Naive thymus-derived CD8-positive, alpha-beta T cell (primary cell): Measurements from ENCODE around the gene ETV1. TPM values are rescaled to one million over a fixed set of nuclear protein-coding genes. Genes with fewer than 3 reads are reported as not detected.
A peak's percentile ranks its signal among the peaks of the same experiment; 100 is the strongest.

Source experiments
- ATAC-seq, 2 donors: fragments of 150-1000 bp; cut with Tn5 transposase in 1 of 2; sonication (Bioruptor Pico), chemical (Tn5 transposase) in 1 of 2; 1 replicate in 1 of 2; 2 replicates in 1 of 2; pipeline ENCODE4 v1.10.0; 2021; ENCODE audit warnings: mild to moderate bottlenecking in 2 of 2, moderate library complexity in 2 of 2
- POLR2A ChIA-PET: fragments of 350-600 bp; sonication (Branson Sonifier 250); formaldehyde crosslinking; loops from one replicate; lab custom pipeline; 2021; ENCODE audit warnings: antibody characterized with exemption; lab: Charles Lee
- DNase-seq, 10 donors: peaks; one replicate each; pipeline versions ENCODE4 v3.0.0 to v3.0.0-alpha.2; 2020 to 2022
- H3K27ac Mint-ChIP-seq, 10 donors: one replicate each; pipeline ENCODE4 v1.8.0; 2020 to 2022; ENCODE audit warnings: mild to moderate bottlenecking in 10 of 10, mixed read lengths in 10 of 10, moderate library complexity in 4 of 10, inconsistent platforms in 1 of 10
- H3K27me3 Mint-ChIP-seq, 5 donors: one replicate each; pipeline ENCODE4 v1.8.0; 2021 to 2022; ENCODE audit warnings: mixed read lengths in 5 of 5
- H3K36me3 Mint-ChIP-seq, 3 donors: one replicate each; pipeline ENCODE4 v1.8.0; 2020 to 2022; ENCODE audit warnings: mixed read lengths in 3 of 3, mild to moderate bottlenecking in 2 of 3, inconsistent platforms in 1 of 3
- H3K4me1 Mint-ChIP-seq, 4 donors: one replicate each; pipeline ENCODE4 v1.8.0; 2021 to 2022; ENCODE audit warnings: mixed read lengths in 4 of 4
- H3K4me3 Mint-ChIP-seq, 10 donors: one replicate each; pipeline ENCODE4 v1.8.0; 2020 to 2022; ENCODE audit warnings: mild to moderate bottlenecking in 10 of 10, mixed read lengths in 10 of 10, moderate library complexity in 6 of 10, inconsistent platforms in 1 of 10
- H3K9me3 Mint-ChIP-seq, 9 donors: one replicate each; pipeline ENCODE4 v1.8.0; 2020 to 2022; ENCODE audit warnings: mixed read lengths in 9 of 9, mild to moderate bottlenecking in 3 of 9, inconsistent platforms in 1 of 9, moderate library complexity in 1 of 9
- polyA plus RNA-seq, 3 donors: library from polyadenylated mRNA; unstranded; fragments of 300-500 nt; fragmentation: Illumina TruSeq; gene quantifications; one replicate each; pipeline ENCODE4 v1.2.3, GENCODE V29; 2021
- total RNA-seq, 8 experiments: library from RNA in 2 of 8; stranded (reverse) in 2 of 8; gene quantifications; one replicate each; pipeline ENCODE4 v1.2.3 and lab custom pipeline; 2021 to 2026

The ETV1 gene
- total and polyA plus RNA-seq, 5 experiments from 2014 or later = not detected

DNA sequence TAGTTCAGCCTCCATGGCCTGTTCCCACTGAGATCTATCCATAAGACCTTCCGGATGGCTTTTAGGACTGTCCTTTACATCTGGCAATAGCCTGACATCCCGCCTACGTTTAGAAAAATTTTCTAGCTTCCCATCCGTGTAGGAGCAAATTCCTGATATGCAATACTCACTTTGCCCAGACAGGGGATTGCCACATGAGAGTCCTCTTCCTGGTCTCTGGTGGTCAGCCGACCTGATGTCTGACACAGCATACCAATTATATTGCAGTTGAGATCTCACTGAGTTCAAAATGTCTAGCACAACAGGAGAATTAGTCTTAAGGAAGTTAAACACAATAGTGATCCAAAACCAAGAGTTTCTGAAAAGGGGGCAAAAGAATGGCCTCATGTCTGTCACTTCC lies 9.4 kb upstream of the ETV1 start:
- H3K36me3 Mint-ChIP-seq = no peaks in the 10 kb centered on the region
- peaks cover 0 to 6% (median 0%) of the 10 kb centered on the region in 5 donors for H3K27me3 Mint-ChIP-seq
- no peak overlapping the region for H3K4me3 Mint-ChIP-seq
- ATAC-seq (no peak), DNase-seq (no peak)
- POLR2A ChIA-PET = no interaction called here
- H3K27ac Mint-ChIP-seq = no peak overlapping the region
- H3K9me3 Mint-ChIP-seq = peaks cover 0 to 10% (median 2%) of the 10 kb centered on the region in 9 donors
- no peaks in the 10 kb centered on the region for H3K4me1 Mint-ChIP-seq

GRCh38 chr7:13992596-13992964 lies 3.1 kb upstream of the ETV1 start:
- ATAC-seq (no peak), DNase-seq (no peak)
- no peak overlapping the region for H3K27ac Mint-ChIP-seq
- POLR2A ChIA-PET = no interaction called here
- peaks cover 0 to 10% (median 0%) of the 10 kb centered on the region in 9 donors for H3K9me3 Mint-ChIP-seq
- peaks cover 0 to 2% (median 0%) of the 10 kb centered on the region in 3 donors for H3K36me3 Mint-ChIP-seq
- H3K27me3 Mint-ChIP-seq = peaks cover 0 to 6% (median 3%) of the 10 kb centered on the region in 5 donors
- no peak overlapping the region for H3K4me3 Mint-ChIP-seq
- H3K4me1 Mint-ChIP-seq = no peaks in the 10 kb centered on the region

DNA sequence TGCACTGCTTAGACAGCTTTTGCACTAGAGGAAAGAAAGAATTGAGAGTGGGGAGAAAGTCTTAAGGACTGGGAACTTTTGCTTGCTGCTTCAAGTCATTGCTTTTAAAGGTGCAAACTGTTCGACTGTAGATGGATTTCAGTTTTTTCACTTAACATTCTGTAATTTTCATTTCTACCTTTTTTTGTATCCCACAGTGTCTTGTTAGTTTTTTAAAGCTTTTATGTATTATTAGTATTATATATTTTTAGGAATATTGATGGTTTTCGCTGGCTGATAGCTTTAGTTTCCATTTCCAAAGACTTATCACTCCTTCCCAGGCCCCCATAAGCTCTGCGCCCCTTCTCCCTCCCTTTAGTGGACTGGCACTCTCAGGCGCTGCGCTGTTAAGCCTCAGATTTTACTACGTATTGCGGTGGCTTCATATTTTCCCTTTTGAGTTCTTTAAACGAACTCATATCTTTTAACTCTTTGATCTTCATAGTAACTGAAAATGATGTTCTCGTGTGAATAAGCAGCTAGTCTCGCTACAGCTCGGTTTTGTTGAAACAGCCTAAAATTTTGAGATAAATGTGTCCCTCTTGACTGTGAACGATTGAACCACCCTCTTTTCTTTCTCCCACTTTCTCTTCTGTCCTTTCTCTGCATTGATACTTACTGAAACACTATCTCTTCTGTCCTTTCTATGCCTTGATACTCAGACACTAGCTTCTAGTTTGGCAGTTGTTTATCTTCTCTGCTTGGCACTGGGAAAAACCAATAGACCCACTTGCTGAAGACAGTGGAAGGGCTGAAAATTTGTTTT lies 2.5 kb upstream of the ETV1 start:
- H3K36me3 Mint-ChIP-seq = peaks cover 0 to 2% (median 0%) of the 10 kb centered on the region in 3 donors
- no peak for ATAC-seq

DNA sequence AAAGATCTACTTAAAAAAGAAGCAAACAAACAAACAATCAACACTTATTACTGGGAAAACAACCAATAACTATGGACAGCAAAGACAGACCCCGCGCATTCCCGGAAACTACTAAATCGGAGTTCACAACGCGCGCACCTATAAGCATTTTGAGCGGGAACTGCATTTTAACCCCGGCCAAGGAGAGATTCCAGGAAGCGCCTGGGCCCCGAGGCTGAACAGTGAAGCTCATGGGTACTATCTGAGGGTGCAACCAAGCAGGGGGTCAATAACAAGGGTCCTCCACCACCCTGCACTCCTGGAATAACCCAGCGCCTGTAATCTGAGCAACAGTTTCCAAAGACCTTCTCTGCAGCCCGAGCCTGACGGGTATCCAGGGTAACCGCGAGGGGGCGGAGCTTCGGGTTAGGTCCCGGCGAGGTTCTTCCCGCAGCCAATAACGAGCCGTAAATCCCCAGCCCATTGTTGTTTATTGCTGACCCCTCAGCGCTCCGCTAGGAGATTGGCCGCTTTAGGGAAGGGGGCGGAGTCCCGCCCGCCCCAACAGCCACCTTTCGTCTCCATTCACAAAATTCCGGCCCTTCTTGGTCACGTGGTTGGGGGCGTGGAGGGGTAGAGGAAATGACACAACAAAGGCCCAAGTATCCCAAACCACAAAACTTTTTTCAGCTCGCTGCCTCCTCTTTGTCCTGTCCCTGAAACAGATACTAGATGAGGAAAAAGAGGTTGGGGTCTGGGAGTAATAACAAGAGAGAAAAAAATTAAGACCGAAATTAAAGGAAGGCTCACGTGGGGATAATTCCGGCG lies 1.7 kb upstream of the ETV1 start:
- Mint-ChIP-seq H3K27me3 (peaks cover 4 to 11% (median 4%) of the 10 kb centered on the region in 5 donors), H3K4me1 (no peaks in the 10 kb centered on the region), H3K9me3 (peaks cover 0 to under 1% (median 0%) of the 10 kb centered on the region in 9 donors), H3K27ac (no peak overlapping the region), H3K4me3 (no peak overlapping the region), H3K36me3 (peaks cover 0 to 2% (median 0%) of the 10 kb centered on the region in 3 donors)
- ATAC-seq (peak; percentile 30 to 53), DNase-seq (peak in 3 of 10 donors; percentile 1 to 58 (median 12))
- POLR2A ChIA-PET = interaction anchor here (0.6 kb wide), 1 partner anchor 348 kb away, joined by 3 read pairs; no protein-coding TSS in a partner anchor

More for the DNA sequence above, 2.5 kb upstream of the ETV1 start:
- Mint-ChIP-seq H3K4me3 (no peak overlapping the region), H3K9me3 (peaks cover 0 to 9% (median 0%) of the 10 kb centered on the region in 9 donors), H3K27me3 (peaks cover 0 to 7% (median 4%) of the 10 kb centered on the region in 5 donors), H3K27ac (no peak overlapping the region), H3K4me1 (no peaks in the 10 kb centered on the region)
- POLR2A ChIA-PET = interaction anchor here (0.6 kb wide), 1 partner anchor 348 kb away, joined by 3 read pairs; no protein-coding TSS in a partner anchor
- no peak for DNase-seq

GRCh38 chr7:13990319-13990983 lies 985 bp upstream of the ETV1 start:
- Mint-ChIP-seq H3K36me3 (peaks cover 0 to 2% (median 0%) of the 10 kb centered on the region in 3 donors), H3K27ac (no peak overlapping the region), H3K27me3 (peaks cover 5 to 15% (median 10%) of the 10 kb centered on the region in 5 donors), H3K4me1 (no peaks in the 10 kb centered on the region), H3K9me3 (peaks cover 0 to 3% (median 0%) of the 10 kb centered on the region in 9 donors), H3K4me3 (no peak overlapping the region)
- DNase-seq = no peak
- peak; percentile 55 for ATAC-seq
- POLR2A ChIA-PET = no interaction called here

- peaks cover 0 to 2% (median 0%) of the 10 kb centered on the region in 3 donors for H3K36me3 Mint-ChIP-seq
- no peak overlapping the region for H3K4me3 Mint-ChIP-seq
- peaks cover 0 to 3% (median 0%) of the 10 kb centered on the region in 9 donors for H3K9me3 Mint-ChIP-seq
- no peaks in the 10 kb centered on the region for H3K4me1 Mint-ChIP-seq
- ATAC-seq (peak in 1 of 2 donors; percentile 22), DNase-seq (no peak)
- peaks cover 5 to 17% (median 10%) of the 10 kb centered on the region in 5 donors for H3K27me3 Mint-ChIP-seq
- H3K27ac Mint-ChIP-seq = no peak overlapping the region
- POLR2A ChIA-PET = no interaction called here
Measured at GRCh38 chr7:13989949-13990305, 461 bp upstream of the ETV1 start.

DNA sequence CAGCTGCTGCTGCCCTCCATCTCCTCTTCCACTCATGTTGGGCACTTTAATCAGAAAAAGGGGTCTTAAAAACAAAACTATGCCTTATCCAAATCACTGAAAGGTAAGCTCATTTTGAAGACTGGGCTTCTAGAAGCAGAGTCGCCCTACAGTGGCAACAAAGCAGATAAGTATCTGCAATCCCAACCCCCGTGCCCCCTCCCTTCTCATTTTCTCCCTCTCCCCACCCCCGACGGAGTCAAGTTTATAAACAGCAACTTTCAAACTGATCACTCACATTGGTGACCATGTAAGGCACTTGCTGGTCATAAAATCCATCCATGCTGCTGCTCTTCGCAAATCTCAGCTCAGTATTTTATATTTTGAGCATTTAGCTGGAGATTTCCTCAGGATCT lies 738 bp downstream of the ETV1 start:
- Mint-ChIP-seq H3K4me1 (no peaks in the 10 kb centered on the region), H3K27me3 (peaks cover 5 to 18% (median 10%) of the 10 kb centered on the region in 5 donors), H3K4me3 (no peak overlapping the region), H3K27ac (no peak overlapping the region), H3K36me3 (peaks cover 0 to 2% (median 0%) of the 10 kb centered on the region in 3 donors), H3K9me3 (peaks cover 0 to 3% (median 0%) of the 10 kb centered on the region in 9 donors)
- DNase-seq (no peak), ATAC-seq (no peak)
- POLR2A ChIA-PET = no interaction called here

- H3K9me3 Mint-ChIP-seq = peaks cover 0 to 3% (median 0%) of the 10 kb centered on the region in 9 donors
Measured at GRCh38 chr7:13988065-13988464, 1.4 kb downstream of the ETV1 start.

DNA sequence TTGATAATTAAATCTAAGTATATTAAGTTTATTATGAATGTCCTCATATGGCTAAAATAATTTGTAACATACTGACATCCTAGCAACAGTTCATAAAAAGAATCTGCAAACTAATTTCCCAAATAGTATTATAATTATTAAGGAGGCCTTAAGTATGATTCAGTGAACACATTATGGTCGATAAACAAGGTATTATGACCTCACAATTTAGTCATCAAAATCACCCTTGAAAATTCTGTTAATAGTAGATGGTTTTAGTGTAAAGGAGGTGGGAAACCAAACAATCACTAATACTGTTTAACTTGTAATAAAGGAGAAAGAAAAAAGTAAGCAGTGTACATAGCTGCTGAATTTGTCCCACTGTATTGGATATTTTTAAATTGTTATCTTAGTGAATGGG lies 2.1 kb downstream of the ETV1 start:
- peaks cover 2 to 22% (median 10%) of the 10 kb centered on the region in 5 donors for H3K27me3 Mint-ChIP-seq
- POLR2A ChIA-PET = no interaction called here
- no peaks in the 10 kb centered on the region for H3K4me1 Mint-ChIP-seq
- H3K9me3 Mint-ChIP-seq = peaks cover 0 to 3% (median 0%) of the 10 kb centered on the region in 9 donors
- no peak for ATAC-seq
- DNase-seq = no peak
- H3K27ac Mint-ChIP-seq = no peak overlapping the region
- no peak overlapping the region for H3K4me3 Mint-ChIP-seq
- H3K36me3 Mint-ChIP-seq = no peaks in the 10 kb centered on the region

More at GRCh38 chr7:13988065-13988464, 1.4 kb downstream of the ETV1 start:
- Mint-ChIP-seq H3K4me1 (no peaks in the 10 kb centered on the region), H3K4me3 (no peak overlapping the region), H3K36me3 (peaks cover 0 to under 1% (median 0%) of the 10 kb centered on the region in 3 donors), H3K27me3 (peaks cover 2 to 17% (median 10%) of the 10 kb centered on the region in 5 donors), H3K27ac (no peak overlapping the region)
- ATAC-seq (no peak), DNase-seq (no peak)
- POLR2A ChIA-PET = no interaction called here

- Mint-ChIP-seq H3K4me3 (no peak overlapping the region), H3K4me1 (no peaks in the 10 kb centered on the region), H3K27me3 (peaks cover 2 to 25% (median 10%) of the 10 kb centered on the region in 5 donors), H3K9me3 (peaks cover 0 to 3% (median 0%) of the 10 kb centered on the region in 9 donors), H3K27ac (no peak overlapping the region), H3K36me3 (no peaks in the 10 kb centered on the region)
- ATAC-seq (no peak), DNase-seq (no peak)
- POLR2A ChIA-PET = no interaction called here
Measured at GRCh38 chr7:13986208-13986607, 3.3 kb downstream of the ETV1 start.

GRCh38 chr7:13984831-13985685 lies 4.4 kb downstream of the ETV1 start:
- Mint-ChIP-seq H3K4me1 (no peaks in the 10 kb centered on the region), H3K4me3 (no peak overlapping the region), H3K27ac (no peak overlapping the region), H3K36me3 (no peaks in the 10 kb centered on the region), H3K27me3 (peaks cover 2 to 30% (median 10%) of the 10 kb centered on the region in 5 donors), H3K9me3 (peaks cover 0 to 3% (median 0%) of the 10 kb centered on the region in 9 donors)
- ATAC-seq = no peak
- DNase-seq = no peak
- POLR2A ChIA-PET = no interaction called here
